T1000 (cell line): ENCODE data around the gene XPNPEP2.

ENCODE experiments used
- DNase-seq: peaks from one replicate; lab custom pipeline; 2025; ENCODE audit warnings: mixed read lengths; lab: John Stamatoyannopoulos, UW

XPNPEP2 gene

DNA sequence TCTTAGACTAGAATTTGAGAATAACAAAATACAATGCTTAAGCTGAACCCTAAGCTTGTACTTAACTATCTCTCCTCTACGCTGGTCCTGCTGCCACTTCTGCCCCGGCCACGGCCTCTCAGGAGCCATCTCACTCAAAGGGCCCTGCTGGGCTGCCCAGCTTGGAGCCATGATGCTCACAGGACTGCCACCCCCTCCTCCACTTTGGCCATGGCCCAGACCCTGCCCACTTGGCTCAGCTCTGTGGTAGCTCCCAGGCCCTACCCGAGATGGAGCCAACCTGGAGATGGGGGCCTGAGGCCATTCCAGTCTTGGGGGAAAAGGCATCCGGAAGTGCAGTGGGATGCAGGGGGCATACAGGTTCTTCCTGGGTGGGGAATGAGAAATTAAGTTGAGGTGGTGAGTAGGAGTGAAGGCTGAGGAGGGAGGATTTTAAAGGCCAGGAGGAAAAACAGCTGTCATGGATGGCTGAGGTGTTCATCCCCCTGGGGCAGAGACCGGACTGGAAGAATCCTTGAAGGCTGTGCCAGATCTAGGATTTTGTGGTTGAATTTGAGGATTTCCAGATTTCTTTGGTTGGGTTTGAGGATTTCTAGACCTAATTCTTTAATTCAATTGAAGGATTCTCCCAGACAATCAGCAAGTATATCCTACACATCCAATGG is 41.8 kb downstream of the XPNPEP2 start:
- no peak for DNase-seq

DNA sequence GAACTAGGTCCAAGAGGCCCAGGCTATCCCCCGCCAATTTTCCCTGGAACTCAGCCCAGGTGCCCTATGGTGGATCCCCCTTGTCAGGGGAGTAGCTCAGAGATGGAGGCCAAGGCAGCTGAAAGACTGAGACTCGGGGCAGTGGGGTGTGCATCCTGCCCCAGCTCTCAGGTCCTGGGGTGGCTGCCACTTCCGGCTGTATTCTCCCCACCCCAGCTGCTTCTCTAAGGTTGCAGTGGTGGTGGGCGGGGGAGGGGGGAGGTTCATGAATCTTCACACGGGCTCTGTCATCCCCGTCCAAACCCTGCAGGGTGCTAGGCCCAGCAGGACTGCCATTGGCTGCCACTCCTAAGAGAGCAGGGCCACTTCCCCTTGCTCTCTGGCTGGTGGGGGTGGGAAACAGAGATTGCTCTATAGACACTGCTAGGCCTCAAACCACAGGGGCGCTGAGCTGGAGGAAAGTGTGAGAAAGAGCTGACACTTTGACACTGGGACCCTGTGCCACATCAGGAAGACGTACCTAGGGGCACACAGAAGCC is 42.4 kb downstream of the XPNPEP2 start:
- DNase-seq: no peak

DNA sequence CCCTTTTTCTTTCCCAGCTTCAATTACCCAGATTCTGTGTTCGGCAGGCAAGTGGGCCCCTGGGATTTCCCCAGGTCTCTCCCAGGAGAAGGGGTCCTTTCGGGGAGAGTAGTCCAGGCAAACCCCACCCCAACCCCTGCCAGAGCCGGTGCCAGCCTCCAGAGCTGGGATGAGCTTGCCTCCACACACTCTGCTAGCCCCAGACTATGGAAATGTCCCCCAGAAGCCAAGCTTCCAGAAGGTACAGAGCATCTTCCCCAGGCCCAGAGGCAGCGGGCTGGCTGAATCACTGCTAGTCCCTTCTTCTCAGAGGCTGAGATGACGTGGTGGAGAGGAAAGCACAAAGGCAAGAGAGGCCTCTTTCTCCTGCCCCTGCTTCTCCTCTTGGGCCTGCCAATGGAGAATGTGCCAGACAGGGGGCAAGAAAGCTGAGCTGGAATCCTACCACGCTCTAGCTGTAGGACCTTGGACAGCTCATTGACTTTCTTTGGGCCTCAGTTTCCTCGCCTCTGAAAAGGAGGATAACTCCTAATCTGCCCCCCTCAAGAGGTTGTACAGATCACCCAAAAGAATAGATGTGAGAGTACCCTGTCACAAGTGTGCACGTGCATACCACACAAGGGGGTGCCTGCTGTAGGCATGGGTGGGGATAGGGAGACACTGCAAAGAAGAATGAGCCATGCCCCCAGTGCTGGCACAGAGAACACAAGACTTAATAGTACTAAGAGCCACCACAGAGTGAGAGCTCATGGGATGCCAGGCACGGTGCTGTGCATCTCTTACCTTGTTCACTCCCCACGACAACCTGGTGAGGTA is 43.1 kb downstream of the XPNPEP2 start:
- no peak for DNase-seq

DNA sequence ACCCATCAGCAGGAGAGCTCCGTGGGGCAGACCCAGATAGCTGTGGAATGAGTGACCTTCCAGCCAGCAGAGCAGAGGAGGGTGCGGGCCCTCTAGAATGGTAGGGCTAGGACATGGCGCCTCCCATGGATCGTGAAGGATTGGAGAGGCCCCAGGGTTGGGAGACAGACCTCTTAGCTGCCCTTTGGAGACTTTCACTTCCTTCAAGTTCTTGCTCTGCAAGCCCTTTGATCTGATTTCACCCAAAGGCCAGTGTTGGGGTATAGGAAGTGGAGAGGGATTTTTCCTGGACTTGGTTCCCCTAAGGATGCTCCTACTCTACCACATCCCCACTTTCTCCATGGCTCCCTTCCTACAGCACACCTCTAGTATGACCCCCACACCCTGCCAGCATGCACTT is 43.9 kb downstream of the XPNPEP2 start:
- DNase-seq: no peak

DNA sequence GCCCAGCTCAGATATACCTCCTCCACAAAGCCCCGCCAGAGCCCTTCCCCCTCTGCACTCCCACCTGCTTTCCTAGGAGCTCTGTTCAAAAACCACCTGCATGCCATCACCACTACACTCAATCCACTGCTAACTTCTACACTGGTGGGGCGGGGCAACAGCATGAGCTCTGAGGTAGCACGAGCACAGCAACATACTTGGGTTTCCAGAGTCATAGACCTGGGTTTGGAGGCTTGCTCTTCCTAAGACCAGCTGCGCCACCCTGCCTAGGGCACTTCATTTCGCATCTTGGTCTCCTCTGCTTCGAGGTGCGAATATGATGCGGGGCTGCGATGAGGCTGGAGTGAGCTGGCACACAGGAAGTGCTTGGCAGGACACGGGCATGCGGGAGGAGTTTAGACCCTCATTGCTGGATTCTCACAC is 44.5 kb downstream of the XPNPEP2 start:
- DNase-seq: no peak

DNA sequence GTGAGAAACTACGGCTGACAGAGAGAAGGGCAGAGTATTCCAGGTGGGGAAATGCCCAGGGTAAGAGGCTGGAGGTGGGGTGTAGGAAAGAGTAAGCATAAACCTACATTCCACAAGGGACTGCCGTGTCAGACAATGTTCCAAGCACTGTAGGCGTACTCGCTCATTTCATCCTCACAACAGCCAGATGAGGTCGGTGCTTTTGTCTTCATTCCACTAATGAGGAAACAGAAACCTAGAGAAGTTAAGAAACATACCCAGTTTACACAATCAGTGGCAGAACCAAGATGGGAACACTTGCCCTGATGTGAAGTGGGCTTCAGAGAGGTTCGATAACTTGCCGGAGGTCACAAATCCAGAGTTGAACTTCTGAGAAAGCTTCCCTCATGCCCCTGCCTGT is 45.6 kb downstream of the XPNPEP2 start:
- DNase-seq: no peak

DNA sequence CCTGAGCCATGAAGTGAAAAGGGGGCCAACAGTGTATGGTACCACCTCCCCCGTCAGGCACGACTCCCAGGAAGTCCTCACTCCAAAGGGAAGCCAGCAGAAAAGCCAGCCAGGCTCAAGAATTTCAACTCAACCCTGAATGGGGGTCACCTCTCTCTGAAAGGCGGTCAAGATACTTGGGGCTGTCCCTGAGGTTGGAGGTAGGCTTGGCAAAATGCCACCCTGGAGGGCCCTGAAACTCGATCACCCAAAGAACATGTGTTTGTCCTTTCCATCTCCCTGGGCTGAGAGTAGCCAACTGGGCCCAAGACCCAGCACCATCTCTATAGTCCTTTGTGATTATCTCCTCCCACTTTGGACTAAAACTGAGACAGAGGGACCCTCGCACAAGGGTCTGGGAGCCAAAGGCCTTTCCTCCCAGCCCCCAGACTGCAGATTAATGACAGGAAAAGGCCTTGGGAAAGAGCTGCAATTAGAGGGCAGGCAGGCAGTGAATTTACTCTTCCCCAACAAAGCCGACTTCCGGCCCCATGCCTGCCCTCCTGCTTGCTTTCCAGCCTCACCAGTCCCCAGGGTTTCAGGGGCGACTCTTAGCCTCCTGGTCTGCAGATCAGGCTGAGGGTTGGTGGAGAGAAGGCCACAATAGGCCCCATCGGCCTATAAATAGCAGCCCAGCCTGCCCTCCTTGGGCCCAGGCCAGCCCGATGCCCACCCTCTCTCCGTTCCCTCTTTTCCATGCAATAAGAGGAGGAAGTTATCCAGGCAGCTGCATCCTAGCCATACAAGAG is 46.6 kb downstream of the XPNPEP2 start:
- DNase-seq: no peak

DNA sequence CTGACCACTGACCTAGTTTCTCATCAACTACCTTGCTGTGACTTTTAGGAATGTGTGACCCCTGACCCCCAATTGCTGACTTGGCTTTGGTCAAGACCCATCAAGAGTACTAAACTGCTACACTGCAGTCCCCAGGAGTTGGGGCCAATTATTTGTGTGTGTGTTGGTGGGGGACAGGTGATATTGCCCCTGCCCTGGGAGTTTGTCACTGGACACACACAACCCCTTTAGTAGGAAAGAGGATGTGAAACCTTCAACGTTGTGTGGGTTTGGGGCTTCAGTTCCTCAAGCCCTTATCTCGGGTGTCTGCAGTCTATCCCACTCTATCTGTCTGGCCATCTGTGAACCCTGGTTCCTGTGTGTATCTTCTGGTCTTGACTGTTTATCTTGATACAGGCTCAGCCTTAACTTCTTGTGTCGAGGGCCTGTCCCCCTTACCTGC is 47.5 kb downstream of the XPNPEP2 start:
- no peak for DNase-seq

DNA sequence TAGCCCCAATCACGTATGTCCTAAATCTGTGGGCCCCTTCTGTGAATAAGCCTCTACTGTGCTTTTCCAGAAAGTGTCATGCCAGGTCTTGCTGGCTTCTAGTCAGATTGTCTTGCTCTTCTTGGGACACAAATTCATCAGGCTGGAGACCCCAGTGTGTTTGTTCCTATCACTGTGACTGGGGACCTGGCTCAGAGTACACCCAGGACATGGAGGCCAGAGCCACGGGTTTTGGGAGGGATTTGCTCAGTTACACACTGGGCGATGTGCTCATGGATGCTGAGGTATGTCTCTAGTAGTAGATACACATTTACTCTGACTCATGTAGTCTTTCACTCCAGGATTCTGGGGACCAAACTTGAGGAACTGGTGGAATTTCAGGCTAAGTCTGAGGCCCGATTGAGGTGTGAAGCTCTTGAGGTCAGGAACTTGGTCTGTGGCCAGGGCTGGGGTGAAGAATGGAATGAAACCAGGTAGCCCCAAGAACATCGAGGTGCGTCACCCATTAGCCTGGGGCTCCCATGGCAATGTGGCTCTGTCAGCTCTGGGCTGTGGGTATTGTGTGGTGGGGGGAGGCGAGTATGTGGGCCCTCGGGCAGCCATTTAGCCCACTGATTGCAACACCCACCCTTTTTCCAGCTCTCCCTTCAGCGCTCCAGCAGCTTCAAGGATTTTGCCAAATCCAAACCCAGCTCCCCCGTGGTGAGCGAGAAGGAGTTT is 48.7 kb downstream of the XPNPEP2 start:
- DNase-seq: no peak

DNA sequence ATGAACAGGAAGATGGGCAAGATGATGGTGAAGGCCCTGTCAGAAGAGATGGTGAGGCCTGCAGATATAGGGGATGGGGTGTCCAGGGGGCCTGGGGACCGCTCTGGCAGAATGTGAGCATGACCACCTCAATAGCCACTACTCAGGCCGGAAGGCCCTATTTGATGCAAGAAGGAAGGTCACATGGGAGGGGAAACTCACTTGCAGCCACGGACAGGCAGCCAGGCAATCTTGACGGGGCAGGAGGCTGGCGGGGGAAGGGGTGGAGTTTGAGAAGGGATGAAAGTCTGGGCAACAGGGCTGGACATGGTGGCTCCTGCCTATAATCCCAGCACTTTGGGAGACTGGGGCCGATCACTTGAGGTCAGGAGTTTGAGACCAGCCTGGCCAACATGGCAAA is 49.7 kb downstream of the XPNPEP2 start:
- DNase-seq: no peak

DNA sequence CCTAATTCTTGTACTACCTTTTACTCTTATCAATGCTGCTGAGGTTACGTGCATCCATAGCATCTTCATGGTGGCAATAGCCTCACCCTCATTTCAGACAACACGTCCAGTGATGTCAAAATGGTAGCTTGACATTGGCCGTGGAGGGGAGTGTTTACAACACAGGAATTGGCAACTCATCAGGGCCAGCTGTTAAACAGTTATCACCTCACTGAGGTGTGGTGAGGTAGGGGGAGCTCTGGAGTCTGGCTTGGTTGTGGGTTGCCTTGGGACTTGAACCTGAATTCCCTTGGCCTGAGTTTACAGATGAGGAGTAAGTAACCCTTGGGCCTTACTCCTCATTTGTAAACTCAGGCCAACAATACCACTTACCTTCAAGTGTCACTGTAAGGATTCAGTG is 51.4 kb downstream of the XPNPEP2 start:
- no peak for DNase-seq

DNA sequence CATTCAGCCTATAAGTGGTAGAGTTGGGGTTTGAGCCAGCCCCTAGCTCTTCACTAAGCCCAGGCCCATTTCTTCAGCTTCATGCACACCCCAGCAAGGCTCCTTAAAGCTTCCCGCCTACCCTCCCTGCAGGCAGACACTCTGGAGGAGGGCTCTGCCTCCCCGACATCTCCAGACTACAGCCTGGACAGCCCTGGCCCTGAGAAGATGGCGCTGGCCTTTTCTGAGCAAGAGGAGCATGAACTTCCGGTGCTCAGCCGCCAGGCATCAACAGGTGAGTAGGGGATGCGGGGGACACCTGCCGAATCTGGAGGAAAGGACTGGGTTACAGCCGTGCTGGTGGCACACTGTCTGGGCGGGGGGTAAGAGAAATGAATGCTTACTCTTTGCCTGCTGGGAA is 52.0 kb downstream of the XPNPEP2 start:
- DNase-seq: no peak

DNA sequence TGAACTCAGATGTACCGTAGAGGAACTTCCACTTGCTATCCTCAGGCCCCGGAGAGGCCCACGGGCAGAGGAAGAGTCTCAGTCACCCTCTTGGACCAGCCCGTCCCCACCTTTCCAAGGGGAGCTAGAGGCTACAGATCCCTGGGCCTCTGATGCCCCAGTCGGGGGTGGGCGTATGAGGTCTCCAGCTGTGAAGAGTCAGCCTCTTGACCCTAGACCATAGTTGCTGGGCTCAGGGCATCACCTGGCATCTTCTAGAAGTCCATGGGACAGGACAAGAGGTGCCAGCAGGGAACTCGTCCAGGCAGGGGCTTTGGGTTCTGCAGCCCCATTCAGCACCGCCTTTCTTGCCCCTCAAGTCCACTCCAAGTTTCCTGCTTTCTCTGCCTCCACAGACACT is 52.6 kb downstream of the XPNPEP2 start:
- DNase-seq: no peak

DNA sequence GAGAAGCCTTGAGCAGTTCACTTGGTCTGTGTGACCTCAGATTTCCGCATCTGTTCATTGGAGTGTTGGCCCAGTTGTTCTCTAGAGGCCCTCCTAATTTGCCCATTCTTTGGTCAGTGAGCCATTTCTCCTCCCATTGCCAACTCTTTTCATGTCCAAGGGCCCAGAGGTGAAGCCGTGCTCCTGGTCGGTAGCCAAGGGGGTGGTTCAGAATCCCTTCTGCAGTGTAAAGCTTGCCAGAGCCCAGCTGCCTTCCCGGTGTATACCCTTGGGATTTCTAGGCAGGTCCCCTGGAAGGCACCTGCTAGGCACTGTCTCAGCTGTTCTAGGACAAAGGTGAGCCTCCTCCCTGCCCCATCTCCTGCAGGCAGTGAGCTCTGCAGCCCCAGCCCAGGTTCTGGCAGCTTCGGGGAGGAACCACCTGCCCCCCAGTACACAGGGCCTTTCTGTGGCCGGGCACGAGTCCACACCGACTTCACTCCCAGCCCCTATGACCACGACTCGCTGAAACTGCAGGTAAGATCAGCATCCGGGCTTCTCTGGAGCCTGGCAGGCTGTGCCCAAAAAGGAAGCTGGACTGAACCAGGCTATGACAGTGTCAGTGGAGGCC is 53.3 kb downstream of the XPNPEP2 start:
- DNase-seq: no peak

DNA sequence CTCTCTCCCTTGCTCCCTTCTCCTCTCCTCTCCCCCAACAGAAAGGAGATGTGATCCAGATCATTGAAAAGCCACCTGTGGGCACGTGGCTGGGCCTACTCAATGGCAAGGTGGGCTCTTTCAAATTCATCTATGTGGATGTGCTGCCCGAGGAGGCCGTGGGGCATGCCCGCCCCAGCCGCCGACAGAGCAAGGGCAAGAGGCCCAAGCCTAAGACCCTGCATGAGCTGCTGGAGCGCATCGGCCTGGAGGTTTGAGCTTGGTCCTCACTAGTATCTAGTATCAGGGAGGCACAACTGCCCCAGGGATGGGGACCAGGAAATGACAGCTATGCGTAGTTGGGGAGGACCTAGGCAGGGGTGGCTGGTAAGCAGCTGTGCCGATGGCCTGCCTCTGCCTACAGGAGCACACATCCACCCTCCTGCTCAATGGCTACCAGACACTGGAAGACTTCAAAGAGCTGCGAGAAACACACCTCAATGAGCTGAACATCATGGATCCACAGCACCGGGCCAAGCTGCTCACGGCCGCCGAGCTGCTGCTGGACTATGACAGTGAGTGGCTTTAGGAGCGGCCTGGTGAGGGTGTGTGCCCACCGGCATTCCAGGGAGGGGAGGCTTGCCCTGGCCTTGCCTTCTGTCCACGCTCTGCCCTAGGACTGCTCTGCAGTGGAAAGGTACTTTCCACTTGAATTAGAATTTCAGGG is 54.0 kb downstream of the XPNPEP2 start:
- DNase-seq: no peak

DNA sequence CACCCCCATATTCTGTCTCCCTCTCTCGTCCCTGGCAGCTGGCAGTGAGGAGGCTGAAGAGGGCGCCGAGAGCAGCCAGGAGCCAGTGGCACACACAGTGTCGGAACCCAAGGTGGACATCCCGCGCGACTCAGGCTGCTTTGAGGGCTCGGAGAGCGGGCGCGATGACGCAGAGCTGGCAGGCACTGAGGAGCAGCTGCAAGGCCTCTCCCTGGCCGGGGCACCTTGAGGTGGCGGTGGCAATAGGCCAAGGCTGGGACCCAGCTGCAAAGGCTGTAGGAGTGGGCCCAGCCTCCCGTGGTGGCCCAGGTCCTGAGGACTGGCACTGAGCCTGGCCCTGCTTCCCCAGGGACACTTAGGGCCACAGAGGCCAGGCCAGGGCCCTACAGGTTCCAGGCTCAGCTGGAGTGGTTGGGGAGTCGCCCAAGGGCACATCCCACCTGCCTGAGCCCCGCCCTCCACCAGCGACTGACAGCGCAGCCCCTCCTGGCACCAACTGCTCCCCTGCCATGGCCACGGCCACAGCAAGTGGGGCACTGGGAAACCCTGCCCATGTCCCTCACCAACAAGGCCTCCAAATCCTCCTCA is 54.9 kb downstream of the XPNPEP2 start:
- no peak for DNase-seq

DNA sequence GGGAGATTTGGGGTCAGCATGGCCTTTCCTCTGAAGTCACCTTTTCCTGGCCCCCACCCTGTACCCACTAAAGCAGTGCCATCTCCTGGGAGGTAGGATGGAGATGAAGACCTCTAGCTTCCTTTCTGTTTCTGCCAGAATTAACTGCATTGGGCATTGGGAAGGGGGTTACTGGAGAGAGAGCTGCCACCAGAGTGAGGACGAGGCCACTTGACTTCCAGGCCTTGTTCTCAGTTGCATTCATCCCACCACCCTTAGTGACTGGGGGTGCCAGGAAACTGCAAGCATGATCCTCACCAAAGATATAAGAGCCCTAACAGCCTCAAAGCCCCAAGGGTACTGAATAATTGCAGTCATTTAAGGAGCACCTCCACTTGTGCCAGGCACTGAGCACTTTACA is 56.8 kb downstream of the XPNPEP2 start:
- DNase-seq: no peak

DNA sequence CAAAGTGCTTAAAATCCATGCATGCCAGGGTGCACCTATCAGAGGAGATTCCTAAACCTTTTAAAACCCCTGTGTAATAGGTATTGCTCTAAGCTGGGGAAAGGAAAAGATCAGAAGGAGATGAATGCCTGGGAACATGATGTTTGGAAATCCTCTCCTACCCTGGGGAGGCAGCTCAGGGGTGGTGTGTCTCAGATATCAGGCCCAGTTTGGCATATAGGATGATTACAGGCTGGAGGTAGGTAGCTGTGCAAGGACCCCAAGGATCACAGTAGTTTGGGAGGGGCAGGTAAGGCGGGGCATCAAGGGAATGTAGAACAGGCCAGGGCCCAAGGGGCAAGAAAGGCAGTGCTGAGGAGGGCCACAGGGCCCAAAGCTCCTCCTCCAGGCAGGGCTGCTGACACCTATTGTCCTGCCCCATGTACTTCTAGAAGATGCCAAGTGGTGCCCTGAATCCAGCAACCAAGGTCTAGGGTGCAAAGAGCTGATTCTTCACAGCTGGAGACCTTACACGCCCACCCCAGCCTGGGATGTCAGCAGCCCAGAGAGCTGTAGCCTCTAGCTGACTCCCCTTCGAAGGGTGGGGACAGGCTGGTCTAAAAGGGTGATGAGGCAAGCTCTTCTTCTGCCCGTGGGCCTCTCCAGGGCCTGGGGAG is 58.6 kb downstream of the XPNPEP2 start:
- DNase-seq: no peak

DNA sequence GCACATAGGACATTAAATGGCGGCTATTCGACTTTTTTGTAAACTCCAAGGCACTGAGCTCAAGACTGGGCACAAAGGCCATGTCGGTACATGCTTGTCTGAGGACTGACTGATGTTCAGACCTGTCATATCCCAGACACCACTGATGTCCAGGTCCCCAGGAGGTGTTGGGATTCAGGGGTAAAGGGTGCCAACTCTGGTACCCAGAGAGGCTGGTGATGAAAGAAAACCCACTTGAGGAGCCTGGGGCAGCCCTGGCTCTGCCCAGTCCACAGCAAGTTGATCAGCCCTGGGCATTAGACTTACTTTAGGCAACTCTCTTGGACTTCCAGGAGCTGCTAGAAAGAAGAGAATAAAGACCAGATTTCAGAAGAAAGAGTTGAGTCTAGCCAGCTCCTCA is 59.7 kb downstream of the XPNPEP2 start:
- DNase-seq: no peak

DNA sequence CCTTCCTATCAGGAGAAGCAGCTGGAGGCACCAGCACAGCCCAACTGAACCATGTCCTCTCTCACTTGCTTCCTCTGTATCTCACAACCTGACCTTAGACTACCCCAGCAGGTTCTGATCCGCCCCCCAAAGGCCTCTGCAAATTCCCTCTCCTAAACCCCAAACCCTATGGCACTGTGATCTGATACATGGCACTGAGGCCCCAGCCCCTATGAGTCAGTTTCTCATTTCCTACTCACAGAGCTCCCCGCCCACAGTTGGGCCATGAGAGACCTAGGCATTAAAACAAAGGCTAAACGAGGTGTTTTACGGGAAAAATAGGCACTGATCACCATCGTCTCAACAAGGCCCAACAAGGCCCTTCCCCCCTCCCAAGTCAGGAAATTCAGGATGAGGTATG is 60.1 kb downstream of the XPNPEP2 start:
- no peak for DNase-seq
